Posterior vena cava (tissue), 2 donors: ENCODE results near the gene CTSE. TPM values are rescaled to one million over a fixed set of nuclear protein-coding genes. Genes with fewer than 3 reads are reported as not detected.

Source experiments
- DNase-seq: peaks from one replicate; pipeline ENCODE4 v3.0.0-alpha.2; 2020; ENCODE audit warnings: low spot score
- intact Hi-C, 2 donors: fragments of 100-400 bp; cut with DNase I; formaldehyde crosslinking; loops; one replicate each; pipeline versions ENCODE4 v1.14.1 to v1.14.2; 2022 to 2023
- total RNA-seq, 2 donors: library from RNA; stranded (reverse); fragmentation: NEBNext Ultra II Directional; extraction: Animal tissue kit (Norgen Biotek cat#: 25700); gene quantifications; one replicate each; pipeline ENCODE4 v1.2.1, GENCODE V29; 2021
- donor health status: DM: yes; HTN: yes; CAD: no.
- donor health status: DM: yes; HTN: yes; CAD: no.

CTSE gene
- total RNA-seq, 2 donors from 2014 or later: not detected

DNA sequence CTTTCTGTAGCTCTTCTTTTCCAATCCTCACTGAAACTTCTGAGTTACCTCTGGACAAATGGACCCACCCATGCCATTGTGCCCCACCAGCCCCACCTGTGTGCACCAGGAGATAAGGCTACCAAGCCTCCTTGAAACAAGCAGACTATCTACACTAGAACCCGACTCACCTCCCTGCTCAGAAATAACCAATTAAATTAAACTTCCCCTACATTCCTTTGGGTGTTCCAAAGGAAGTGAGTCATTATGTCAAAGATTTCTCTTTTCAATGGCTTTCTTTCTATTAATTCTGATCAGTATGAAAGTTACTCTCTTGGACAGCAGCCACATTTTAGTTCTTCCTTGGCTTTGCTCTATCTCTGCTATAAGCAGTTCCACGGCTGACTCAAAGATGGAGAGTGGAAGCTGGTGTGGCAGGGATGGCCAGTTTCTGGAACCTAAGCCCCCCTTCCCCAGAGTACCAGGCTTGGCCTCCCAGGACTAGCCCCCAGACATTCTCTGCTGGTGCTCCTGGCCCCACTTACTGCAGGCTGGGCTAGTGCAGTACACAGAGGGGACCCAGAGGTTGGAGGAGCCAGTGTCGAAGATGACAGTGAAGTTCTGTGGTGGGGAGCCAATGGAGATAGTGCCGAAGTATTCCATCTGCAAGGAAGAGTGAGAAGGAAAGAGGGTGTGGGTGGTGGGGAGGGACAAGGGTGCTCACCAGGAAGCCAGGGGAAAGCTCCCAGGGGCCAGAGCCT lies 1.9 kb downstream of the CTSE start:
- no peak for DNase-seq
- intact Hi-C loops: loop anchor here in 1 of 2 donors (10.0 kb wide), 1 partner anchor 1943 kb away; no protein-coding TSS in a partner anchor

- no peak for DNase-seq
- intact Hi-C loops: loop anchor here in 1 of 2 donors (10.0 kb wide), 1 partner anchor 1944 kb away; no protein-coding TSS in a partner anchor
Observed at GRCh38 chr1:206021008-206021625, 2.6 kb downstream of the CTSE start.

- intact Hi-C loops: loop anchor here in 1 of 2 donors (10.0 kb wide), 1 partner anchor 1944 kb away; no protein-coding TSS in a partner anchor
- DNase-seq: no peak
Observed at GRCh38 chr1:206020393-206021007, 3.2 kb downstream of the CTSE start.

GRCh38 chr1:206015071-206015470 lies 8.6 kb downstream of the CTSE start:
- no peak for DNase-seq
- intact Hi-C loops: no loop called here

- DNase-seq: no peak
- intact Hi-C loops: no loop called here
Observed at GRCh38 chr1:206014601-206015000, 9.1 kb downstream of the CTSE start.

DNA sequence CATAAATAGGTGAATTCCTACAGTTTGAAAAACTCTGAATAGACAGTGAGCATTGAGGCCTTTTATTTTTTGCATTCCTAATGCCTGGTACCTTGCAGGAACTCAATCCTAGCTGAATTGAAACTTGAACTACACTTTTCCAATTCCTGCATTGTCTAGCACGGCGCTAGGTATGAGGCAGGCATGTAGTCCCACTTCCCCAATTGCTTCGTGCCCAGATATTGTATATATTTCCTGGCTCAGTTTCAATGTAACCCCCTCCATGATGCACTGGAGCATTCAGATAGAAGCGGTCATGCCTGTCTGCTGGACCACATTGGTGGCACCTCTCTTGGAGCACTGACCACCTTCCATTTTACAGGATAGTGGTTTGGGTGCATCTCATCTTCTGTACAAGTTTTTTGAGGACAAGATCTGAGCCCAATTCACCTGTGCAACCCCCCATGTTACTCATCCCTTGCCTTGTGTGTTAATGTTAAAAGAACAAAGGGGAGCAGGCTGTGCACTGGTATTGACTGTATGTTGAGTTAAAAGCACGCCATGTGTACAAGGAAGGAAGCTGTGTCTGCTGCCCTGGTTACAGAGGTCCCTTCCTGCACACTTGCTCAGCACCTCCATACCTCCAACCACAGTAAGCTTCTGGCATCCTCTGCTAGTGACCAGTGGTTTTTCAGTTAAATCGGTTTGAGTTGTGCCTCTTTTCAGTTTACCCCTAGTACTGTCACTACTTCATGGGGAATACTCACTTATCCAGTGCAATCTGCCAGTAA lies 10.5 kb downstream of the CTSE start:
- DNase-seq: no peak
- intact Hi-C loops: no loop called here

DNA sequence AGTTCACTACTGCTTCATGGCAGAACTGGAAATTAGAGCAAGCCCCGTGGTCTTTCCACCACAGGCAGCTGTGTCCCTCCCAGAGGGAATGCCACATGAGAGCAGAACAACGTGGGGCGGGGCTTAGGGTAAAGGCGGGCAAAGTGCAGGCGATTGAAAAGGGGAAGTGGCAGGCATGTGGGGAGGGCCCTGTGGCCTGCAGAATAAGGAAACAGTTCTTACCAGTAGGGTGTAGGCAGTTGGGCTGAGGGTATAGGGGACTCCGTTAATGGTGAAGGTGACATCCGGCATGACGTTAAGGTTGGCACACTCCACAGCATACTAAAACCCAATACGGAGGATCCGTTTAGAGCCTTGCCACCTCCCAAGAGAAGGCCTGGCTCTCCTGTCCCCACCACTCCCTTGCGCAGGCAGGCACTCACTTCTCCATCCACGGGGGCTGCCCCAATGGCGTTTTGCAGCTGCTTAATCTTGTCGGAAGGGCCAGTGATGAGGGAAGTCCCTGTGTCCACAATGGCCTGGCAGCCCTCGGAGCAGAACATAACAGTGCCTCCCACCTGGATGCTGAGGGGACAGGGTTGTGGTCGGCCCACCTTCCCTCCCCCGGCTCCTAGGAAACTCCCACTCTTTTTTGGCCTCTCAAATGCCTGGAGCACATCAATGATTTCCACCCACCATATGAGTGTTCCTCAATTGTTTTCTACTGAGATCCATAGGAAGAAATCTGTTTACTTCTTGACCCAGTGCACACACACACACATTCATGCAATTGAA lies 11.4 kb downstream of the CTSE start:
- peak; percentile 93 for DNase-seq
- intact Hi-C loops: no loop called here

DNA sequence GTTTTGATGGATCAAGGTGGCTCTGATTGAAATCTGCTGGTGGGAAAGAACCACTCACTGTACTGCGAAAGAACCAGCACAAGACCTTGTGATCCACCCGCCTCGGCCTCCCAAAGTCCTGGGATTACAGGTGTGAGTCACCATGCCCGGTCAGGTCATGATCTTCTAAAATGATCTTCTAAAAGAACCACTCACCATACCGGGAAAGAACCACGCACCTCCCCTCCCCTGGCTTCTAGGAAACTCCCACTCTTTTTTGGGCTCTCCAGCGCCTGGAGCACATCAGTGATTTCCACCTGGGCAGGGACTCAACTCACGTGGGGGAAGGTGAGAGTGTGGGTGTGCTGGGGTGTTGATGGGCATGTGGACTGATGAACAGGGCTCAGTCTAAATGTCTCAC lies 12.6 kb downstream of the CTSE start:
- intact Hi-C loops: no loop called here
- no peak for DNase-seq

- no peak for DNase-seq
- intact Hi-C loops: no loop called here
Observed at GRCh38 chr1:206010060-206010459, 13.6 kb downstream of the CTSE start.

DNA sequence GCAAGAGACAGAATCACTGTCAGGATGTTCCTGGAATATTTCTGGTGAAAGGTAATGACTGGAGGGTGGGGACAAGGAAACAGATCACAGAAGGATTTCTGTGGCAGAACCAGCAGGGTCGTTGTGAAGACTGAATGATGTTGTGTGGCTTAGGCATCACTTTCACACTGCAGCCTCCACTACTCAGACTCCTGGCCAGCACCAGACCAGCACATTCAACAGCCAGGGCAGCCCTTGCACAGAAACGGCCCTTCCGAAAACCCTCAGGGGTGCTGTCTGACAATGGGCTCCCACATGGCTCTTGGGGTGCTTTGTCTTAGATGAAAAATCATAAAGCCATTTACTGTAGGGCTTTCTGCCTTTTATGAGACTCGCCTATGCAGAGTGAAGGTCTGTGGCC lies 16.7 kb downstream of the CTSE start:
- DNase-seq: no peak
- intact Hi-C loops: no loop called here

DNA sequence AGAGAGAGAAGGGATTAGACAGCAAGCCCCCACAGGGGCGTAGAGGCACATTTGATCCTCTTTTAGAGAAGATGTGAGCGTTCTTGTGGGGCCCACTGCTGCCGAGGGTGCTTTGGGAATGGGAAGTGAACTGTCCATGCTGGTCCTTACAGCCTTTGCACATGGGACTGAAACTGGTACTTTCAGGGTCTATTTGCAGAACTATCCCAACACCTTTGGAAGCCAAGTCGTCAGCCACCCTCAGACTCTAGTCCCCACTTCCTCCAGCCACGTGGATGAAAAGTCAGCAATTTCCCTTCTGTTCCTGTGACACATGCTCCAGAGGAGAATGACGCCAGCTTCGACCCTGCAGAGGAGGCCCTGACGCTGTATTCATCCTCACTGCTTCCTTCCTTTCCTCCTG lies 17.9 kb downstream of the CTSE start:
- intact Hi-C loops: no loop called here
- DNase-seq: no peak

GRCh38 chr1:206005234-206005633 lies 18.5 kb downstream of the CTSE start:
- no peak for DNase-seq
- intact Hi-C loops: no loop called here

DNA sequence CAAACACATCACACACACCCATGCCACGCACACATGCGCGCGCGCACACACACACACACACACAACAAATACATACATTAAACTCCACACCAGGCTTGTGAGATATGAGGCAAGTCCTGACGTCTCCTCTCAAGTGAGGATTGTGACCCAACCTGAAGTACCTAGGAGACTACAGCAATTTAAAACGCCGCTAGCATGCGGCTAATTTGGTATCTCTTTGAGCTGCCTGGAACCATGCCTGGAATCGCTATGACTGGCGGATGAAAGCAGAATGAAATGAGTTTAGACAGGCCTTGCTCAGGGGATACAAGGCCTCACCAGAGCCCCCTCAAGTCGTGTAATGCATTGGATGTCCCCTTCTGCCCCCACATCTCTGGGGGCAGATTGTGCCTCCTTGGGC lies 18.9 kb downstream of the CTSE start:
- intact Hi-C loops: no loop called here
- no peak for DNase-seq

DNA sequence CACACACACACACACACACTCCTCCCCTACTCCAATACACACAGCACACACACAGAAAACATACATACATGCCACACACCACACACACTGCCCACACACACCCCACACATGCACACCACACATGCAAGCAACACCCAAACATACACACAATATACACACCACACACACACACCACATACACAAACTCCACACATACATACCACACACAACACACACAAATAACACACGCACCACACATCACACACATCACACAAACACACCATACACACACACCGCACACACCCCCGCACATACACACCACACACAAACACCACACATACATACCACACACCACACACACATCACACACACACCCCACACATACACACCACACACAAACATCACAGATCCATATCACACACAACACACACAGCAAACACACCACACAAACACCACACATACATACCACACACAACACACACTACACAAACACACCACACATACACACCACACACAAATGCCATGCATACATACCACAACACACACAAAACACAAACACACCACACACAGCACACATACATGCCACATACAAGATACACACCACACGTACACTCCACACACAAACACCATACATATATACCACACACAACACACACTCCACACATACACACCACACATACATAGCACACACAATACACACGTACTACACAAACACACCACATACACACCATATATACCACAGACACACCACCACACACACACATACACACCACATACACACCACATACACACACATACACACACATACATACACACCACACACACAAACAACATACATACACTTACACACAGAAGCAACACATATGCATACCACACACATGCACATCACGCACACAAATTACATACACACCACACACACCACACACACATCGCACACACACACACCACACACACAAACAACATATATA lies 19.6 kb downstream of the CTSE start:
- intact Hi-C loops: no loop called here
- DNase-seq: no peak

DNA sequence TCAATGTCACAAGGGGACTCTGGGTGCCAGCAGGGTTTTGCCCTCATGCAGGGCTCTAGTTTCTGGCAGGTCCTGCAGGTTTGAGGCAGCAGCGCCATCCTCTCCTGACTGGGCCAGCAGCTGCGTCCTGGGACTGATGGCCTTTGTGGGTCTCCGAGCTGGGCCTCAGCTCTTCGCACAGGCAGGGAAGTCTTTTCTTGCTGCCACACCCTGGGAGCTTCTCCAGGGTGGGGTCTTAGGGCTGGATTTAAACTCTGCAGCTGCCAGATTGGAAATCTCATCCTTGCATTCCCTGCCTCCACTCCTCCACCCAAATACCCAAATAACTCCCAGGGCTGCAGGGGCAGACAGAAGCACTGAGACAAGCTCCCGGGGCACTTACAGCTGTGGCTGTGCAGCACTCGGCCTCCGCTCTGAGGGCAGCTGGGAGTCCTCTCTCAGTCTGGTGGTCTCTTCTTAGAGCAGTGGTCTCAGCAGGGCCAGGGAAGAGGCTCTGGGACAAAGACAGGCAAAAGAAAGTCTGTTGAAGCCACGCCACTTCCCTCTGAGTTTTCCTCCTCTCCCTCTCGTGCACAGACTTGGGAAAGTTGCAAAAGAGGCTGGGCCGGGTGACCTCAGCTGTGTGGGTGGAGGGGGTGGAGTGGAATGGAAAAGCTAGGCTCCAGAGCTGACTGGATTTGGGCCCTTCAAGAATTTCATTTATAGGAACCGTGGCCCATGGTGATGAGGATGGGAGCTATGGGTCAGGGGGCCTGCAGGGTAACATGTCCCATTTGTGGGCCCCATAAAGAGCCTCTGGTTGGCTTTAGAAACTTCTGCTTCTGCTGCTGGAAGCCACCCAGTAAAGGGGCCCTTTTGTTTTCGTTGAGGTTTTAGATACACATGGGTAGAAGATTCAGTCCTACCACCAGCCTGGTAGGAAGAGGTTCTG lies 20.6 kb downstream of the CTSE start, which contains the start of gene RAB7B:
RAB7B (minus strand) TSS at position 525 of the 931 bp plus-strand sequence. CDS start 9,260 bp downstream, outside the sequence.
- intact Hi-C loops: no loop called here
- DNase-seq: peak; percentile 89

- intact Hi-C loops: no loop called here
- DNase-seq: no peak
Observed at GRCh38 chr1:206002160-206002559, 21.5 kb downstream of the CTSE start.

GRCh38 chr1:206001476-206001888 lies 22.2 kb downstream of the CTSE start:
- DNase-seq: no peak
- intact Hi-C loops: no loop called here
